WTC11 (cell line): ENCODE results near the gene TLE4.

Experiments used
- CREB1 ChIP-seq: sonication (generic); formaldehyde crosslinking; IDR thresholded peaks from 2 replicates; pipeline ENCODE4 v1.8.0; 2023; ENCODE audit warnings: mild to moderate bottlenecking, missing genetic modification reagents
- JUN ChIP-seq: sonication (generic); formaldehyde crosslinking; IDR thresholded peaks from 2 replicates; pipeline ENCODE4 v1.8.0; 2023; ENCODE audit warnings: mild to moderate bottlenecking, missing genetic modification reagents
- NR1H2 ChIP-seq: sonication (generic); formaldehyde crosslinking; IDR thresholded peaks from 2 replicates; pipeline ENCODE4 v1.9.0; 2021; ENCODE audit warnings: mild to moderate bottlenecking, moderate library complexity, missing genetic modification reagents
- SOX15 ChIP-seq: fragments of 250-450 bp; sonication (Bioruptor Pico); IDR thresholded peaks from 2 replicates; pipeline ENCODE4 v1.9.0; 2021; ENCODE audit warnings: mild to moderate bottlenecking
- ZNF416 ChIP-seq: fragments of 250-450 bp; sonication (Bioruptor Pico); IDR thresholded peaks from 2 replicates; pipeline ENCODE4 v1.9.0; 2021; ENCODE audit warnings: mild to moderate bottlenecking, inconsistent platforms
- TF ChIP-seq, protein P1 (sequence below): sonication (generic); formaldehyde crosslinking; IDR thresholded peaks from 2 replicates; pipeline ENCODE4 v1.8.0; 2022; ENCODE audit warnings: mild to moderate bottlenecking, missing genetic modification reagents
- TF ChIP-seq, protein P2 (sequence below): sonication (generic); formaldehyde crosslinking; conservative IDR thresholded peaks from 2 replicates; pipeline ENCODE4 v1.8.1; 2022; ENCODE audit warnings: mild to moderate bottlenecking, missing genetic modification reagents
- TF ChIP-seq, protein P3 (sequence below): fragments of 200-600 bp; IDR thresholded peaks from 2 replicates; pipeline ENCODE4 v1.8.0; 2022; ENCODE audit warnings: antibody characterized with exemption
- TF ChIP-seq, protein P4 (sequence below): sonication (generic); formaldehyde crosslinking; IDR thresholded peaks from 2 replicates; pipeline ENCODE4 v1.8.1; 2022; ENCODE audit warnings: low read depth, mild to moderate bottlenecking, moderate library complexity, missing genetic modification reagents, borderline replicate concordance

DNA sequence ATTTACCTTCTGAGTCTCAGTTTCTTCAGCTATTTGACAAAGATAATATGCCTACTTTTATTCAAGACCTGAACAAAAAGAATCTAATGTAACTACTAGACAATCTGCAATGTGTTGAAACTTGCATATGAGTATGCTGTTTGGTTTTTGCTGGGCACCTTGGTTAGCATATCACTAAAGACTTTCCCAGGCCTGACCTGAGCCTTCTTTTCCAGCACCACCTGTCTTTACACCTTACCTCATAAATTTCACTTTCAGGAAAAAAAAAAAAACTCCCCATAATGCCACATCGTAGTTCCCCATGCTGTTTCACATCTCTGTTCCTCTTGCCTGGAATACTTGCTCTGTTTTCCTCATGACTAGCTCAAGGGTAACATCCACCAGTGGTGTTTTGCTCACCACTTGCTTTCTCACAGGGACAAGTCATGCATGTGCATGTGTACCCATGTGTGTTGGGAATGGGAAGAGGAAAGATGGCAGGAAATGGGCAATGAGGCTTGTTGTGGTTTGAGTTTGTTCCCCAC lies 45.6 kb upstream of the TLE4 start:
- TF ChIP-seq, protein P1, sequence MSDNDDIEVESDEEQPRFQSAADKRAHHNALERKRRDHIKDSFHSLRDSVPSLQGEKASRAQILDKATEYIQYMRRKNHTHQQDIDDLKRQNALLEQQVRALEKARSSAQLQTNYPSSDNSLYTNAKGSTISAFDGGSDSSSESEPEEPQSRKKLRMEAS (CRISPR knock-in tag), result no peak
- TF ChIP-seq, protein P2, sequence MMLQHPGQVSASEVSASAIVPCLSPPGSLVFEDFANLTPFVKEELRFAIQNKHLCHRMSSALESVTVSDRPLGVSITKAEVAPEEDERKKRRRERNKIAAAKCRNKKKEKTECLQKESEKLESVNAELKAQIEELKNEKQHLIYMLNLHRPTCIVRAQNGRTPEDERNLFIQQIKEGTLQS (CRISPR knock-in tag), result no peak
- TF ChIP-seq NR1H2 (CRISPR knock-in tag) (no peak), ZNF416 (no peak), CREB1 (CRISPR knock-in tag) (no peak), SOX15 (CRISPR knock-in tag) (no peak), JUN (CRISPR knock-in tag) (no peak)
- TF ChIP-seq, protein P3, sequence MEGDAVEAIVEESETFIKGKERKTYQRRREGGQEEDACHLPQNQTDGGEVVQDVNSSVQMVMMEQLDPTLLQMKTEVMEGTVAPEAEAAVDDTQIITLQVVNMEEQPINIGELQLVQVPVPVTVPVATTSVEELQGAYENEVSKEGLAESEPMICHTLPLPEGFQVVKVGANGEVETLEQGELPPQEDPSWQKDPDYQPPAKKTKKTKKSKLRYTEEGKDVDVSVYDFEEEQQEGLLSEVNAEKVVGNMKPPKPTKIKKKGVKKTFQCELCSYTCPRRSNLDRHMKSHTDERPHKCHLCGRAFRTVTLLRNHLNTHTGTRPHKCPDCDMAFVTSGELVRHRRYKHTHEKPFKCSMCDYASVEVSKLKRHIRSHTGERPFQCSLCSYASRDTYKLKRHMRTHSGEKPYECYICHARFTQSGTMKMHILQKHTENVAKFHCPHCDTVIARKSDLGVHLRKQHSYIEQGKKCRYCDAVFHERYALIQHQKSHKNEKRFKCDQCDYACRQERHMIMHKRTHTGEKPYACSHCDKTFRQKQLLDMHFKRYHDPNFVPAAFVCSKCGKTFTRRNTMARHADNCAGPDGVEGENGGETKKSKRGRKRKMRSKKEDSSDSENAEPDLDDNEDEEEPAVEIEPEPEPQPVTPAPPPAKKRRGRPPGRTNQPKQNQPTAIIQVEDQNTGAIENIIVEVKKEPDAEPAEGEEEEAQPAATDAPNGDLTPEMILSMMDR, result no peak
- TF ChIP-seq, protein P4, sequence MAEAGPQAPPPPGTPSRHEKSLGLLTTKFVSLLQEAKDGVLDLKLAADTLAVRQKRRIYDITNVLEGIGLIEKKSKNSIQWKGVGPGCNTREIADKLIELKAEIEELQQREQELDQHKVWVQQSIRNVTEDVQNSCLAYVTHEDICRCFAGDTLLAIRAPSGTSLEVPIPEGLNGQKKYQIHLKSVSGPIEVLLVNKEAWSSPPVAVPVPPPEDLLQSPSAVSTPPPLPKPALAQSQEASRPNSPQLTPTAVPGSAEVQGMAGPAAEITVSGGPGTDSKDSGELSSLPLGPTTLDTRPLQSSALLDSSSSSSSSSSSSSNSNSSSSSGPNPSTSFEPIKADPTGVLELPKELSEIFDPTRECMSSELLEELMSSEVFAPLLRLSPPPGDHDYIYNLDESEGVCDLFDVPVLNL (CRISPR knock-in tag), result no peak
